Measurements from ENCODE around the gene DACT3. TPM values are rescaled to one million over a fixed set of nuclear protein-coding genes. Genes with fewer than 3 reads are reported as not detected.

The DACT3 gene
- total and polyA plus RNA-seq, 2 of the 4 experiments (the other 2 are of a cell fraction), result 1.6 to 4.9 TPM

DNA sequence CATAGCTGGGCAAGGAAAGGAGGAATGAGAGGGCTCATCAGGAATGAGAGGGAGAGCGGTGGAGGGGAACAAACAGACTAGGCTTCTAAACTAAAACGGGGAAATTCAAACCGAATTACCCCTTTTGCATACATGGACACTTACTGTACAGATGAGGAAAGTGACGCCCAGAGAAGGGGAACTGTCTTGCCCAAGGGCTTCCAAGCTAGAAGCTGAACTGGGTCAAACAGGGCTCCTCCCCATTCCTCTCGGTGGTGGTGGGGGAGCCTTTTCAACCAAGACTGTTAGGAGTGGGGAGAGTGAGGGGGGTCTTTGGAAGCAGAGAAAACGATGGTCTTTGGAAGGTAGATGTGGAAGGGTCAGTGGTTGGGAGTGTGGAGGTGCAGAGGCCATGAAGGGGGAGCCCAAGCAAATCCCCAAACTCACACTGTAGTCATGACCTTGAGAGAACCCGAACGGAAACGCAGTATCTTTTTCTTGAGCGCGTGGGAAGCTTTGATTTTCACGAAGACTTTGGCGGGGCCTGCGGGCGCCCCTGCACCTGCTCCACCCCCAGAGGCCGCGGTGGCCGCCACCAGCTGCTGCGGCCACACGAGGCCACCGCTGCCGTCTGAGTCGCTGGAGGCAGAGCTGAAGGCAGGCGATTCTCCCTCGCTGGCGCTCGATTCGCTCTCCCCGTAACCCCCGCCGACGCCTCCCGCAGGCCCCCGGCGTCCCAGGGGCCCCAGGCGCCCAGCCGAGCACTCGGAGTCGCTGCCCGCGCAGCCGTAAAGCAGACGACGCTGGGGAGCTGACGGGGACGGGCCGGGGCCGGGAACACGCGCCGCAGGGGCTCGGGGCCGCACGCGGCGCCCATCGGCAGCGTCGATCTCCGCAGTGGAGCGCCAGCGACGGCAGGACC lies 12.7 kb downstream of the DACT3 start:
- no peak overlapping the region for H3K4ac ChIP-seq (ENCODE audit: low read depth, low read length)
- in situ Hi-C loops (cut with MboI; ENCODE audit: low sequenced_read_pairs) (no loop called here), intact Hi-C loops (cut with micrococcal nuclease) (no loop called here), dilution Hi-C loops (cut with HindIII; ENCODE audit: low sequenced_read_pairs, unreplicated experiment) (no loop called here)
- no peak overlapping the region for H2AK9ac ChIP-seq (replicated peaks; ENCODE audit: low read depth, low read length, poor library complexity)
- no peak overlapping the region for H3K4me3 ChIP-seq (ENCODE audit: insufficient read depth, low read depth, low read length)
- ChIA-PET POLR2A (ENCODE audit: unreplicated experiment) (no interaction called here), CTCF (no interaction called here)
- no peaks in the 10 kb centered on the region for H4K20me1 ChIP-seq (ENCODE audit: insufficient read depth, low read length)
- H3K23ac ChIP-seq (ENCODE audit: low read depth, low read length), result no peak overlapping the region
- no peak for DNase-seq
- no peak overlapping the region for H2BK20ac ChIP-seq (ENCODE audit: low read depth, low read length)
- no peak overlapping the region for H2BK5ac ChIP-seq (ENCODE audit: low read depth, low read length, poor library complexity, severe bottlenecking)
- TF ChIP-seq SMC3 (IDR thresholded peaks at IDR 0.05; ENCODE audit: low read depth, low read length), result no peak
- TF ChIP-seq NFE2L2 (IDR thresholded peaks at IDR 0.05; ENCODE audit: low read depth, low read length), result no peak
- TF ChIP-seq MAZ (IDR thresholded peaks at IDR 0.05; ENCODE audit: borderline replicate concordance, low read depth, low read length), result no peak
- TF ChIP-seq BHLHE40 (IDR thresholded peaks at IDR 0.05; ENCODE audit: low read depth, low read length), result no peak
- TF ChIP-seq RCOR1 (IDR thresholded peaks at IDR 0.05; ENCODE audit: insufficient replicate concordance, low read length), result no peak
- no peak for TF ChIP-seq CEBPB (IDR thresholded peaks at IDR 0.05; ENCODE audit: low read depth, low read length)
- no peak for TF ChIP-seq POLR2A (IDR thresholded peaks at IDR 0.05; ENCODE audit: low read depth, low read length)
- no peak for TF ChIP-seq RAD21 (IDR thresholded peaks at IDR 0.05; ENCODE audit: low read length)
- no peak for TF ChIP-seq USF2 (IDR thresholded peaks at IDR 0.05; ENCODE audit: low read depth, low read length)
- no peak for TF ChIP-seq MAFK (IDR thresholded peaks at IDR 0.05; ENCODE audit: low read depth, low read length)
- no peak for TF ChIP-seq ELK1 (IDR thresholded peaks at IDR 0.05; ENCODE audit: borderline replicate concordance, low read depth, low read length)
- TF ChIP-seq RFX5 (IDR thresholded peaks at IDR 0.05; ENCODE audit: low read depth, low read length), result no peak
- H4K91ac ChIP-seq (ENCODE audit: insufficient read depth, low read depth, low read length), result no peak overlapping the region
- no peak overlapping the region for H2BK120ac ChIP-seq (ENCODE audit: low read depth, low read length)
- H3K14ac ChIP-seq (replicated peaks; ENCODE audit: low read depth, low read length), result no peak overlapping the region
- BruUV-seq (replicated peaks), result no TSS peak
- no peak overlapping the region for H4K8ac ChIP-seq (ENCODE audit: low read depth in 2 of 2, low read length in 2 of 2)
- no peaks in the 10 kb centered on the region for H3K27me3 ChIP-seq (ENCODE audit: control insufficient read depth, insufficient read depth, low read length)
- H4K5ac ChIP-seq (ENCODE audit: low read depth, low read length), result no peak overlapping the region
- no peak overlapping the region for H2AFZ ChIP-seq (replicated peaks; ENCODE audit: low read length, poor library complexity)
- ATAC-seq (ENCODE audit: low read depth), result no peak
- peaks cover 7% of the 10 kb centered on the region; the same call in 1 of the 2 replicates for H3K36me3 ChIP-seq (ENCODE audit: control insufficient read depth, insufficient read depth, low read length)
- H3K9me1 ChIP-seq (ENCODE audit: insufficient read depth, low read length), result no peaks in the 10 kb centered on the region
- no peak overlapping the region for H2AK5ac ChIP-seq (ENCODE audit: low read depth, low read length)
- peaks cover 7% of the 10 kb centered on the region for H3K9me3 ChIP-seq (ENCODE audit: control insufficient read depth, insufficient read depth, low read length)
- no peak overlapping the region for H2BK15ac ChIP-seq (ENCODE audit: low read depth, low read length)
- no peaks in the 10 kb centered on the region for H3K79me1 ChIP-seq (ENCODE audit: low read depth in 1 of 2, low read length in 2 of 2)
- no peak overlapping the region for H3K18ac ChIP-seq (ENCODE audit: low read depth, low read length)
- H3K56ac ChIP-seq (ENCODE audit: extremely low read depth, insufficient read depth, low read length), result no peak overlapping the region
- 83% methylated on average over 35 of the region's 63 CpGs; no CpG with 5 or more reads in 1 of the 2 experiments for WGBS, 2 experiments (ENCODE audit: extremely low coverage in 2 of 2, insufficient read length in 1 of 2)
- no peak overlapping the region for H3K27ac ChIP-seq (ENCODE audit: insufficient read depth, low read length)
- H3K4me1 ChIP-seq (ENCODE audit: control insufficient read depth, insufficient read depth, low read length), result no peaks in the 10 kb centered on the region
- no peak overlapping the region for H3K9ac ChIP-seq (ENCODE audit: low read depth, low read length)
- no peak overlapping the region for H3K4me2 ChIP-seq (ENCODE audit: low read depth, low read length)
